HG03108 (cell line): ENCODE measurements around the gene NPTXR.
"Not testable (repeated sequence)": the region's sequence is repeated elsewhere in the genome, so short reads cannot be mapped to it uniquely, and the experiment has no call there.

Source experiments
- ATAC-seq: cut with Tn5 transposase; IDR thresholded peaks from one replicate; pipeline ENCODE4 v1.9.1; 2021; ENCODE audit warnings: moderate library complexity; ENCODE audit not compliant: unreplicated experiment

NPTXR gene

GRCh38 chr22:38868886-38869381 lies 25.1 kb upstream of the NPTXR start:
- no peak for ATAC-seq

DNA sequence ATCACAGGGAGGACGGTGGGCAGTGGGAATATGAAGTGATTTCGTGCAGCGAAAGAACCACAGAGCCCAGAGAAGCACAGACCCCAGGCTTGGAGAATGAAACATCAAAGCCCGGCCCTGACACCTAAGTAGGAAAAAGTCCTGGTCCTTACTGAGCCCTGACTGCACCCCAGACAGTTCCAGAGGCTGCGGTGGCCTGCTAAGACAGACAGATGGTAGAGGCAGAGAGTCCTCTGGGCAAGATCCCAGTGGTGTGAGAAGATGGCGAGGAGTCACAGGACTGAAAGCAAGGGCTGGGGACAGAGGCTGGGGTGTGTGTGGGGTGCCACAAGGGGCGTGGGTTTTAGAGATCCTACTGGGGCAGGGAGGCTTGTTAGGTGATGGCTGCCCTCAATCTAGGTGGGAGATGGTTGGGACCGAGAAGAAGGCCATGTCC lies 24.5 kb upstream of the NPTXR start:
- ATAC-seq = no peak

GRCh38 chr22:38867471-38868285 lies 23.9 kb upstream of the NPTXR start:
- ATAC-seq = no peak

DNA sequence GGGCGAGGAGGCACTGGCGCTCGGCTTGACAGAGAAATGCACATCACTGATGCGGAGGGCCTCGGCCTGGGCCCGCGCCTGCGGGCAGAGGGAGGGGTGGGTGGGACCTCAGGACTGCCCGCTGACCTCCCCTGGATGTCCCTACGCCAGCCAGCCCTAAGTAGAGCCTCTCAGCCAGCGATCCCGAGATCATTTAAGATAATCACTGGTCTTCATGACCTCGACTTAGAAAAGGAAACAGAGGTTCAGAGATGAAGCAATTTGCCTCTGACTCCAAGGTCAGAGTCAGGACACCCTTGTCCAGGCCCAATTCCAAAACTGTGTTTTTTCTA lies 23.3 kb upstream of the NPTXR start:
- no peak for ATAC-seq

GRCh38 chr22:38866399-38867123 lies 22.7 kb upstream of the NPTXR start:
- ATAC-seq = no peak

GRCh38 chr22:38866024-38866398 lies 22.2 kb upstream of the NPTXR start:
- ATAC-seq = no peak

- ATAC-seq = no peak
Measured at GRCh38 chr22:38865201-38866023, 21.6 kb upstream of the NPTXR start.

- ATAC-seq = no peak
Measured at GRCh38 chr22:38864361-38865191, 20.7 kb upstream of the NPTXR start.

DNA sequence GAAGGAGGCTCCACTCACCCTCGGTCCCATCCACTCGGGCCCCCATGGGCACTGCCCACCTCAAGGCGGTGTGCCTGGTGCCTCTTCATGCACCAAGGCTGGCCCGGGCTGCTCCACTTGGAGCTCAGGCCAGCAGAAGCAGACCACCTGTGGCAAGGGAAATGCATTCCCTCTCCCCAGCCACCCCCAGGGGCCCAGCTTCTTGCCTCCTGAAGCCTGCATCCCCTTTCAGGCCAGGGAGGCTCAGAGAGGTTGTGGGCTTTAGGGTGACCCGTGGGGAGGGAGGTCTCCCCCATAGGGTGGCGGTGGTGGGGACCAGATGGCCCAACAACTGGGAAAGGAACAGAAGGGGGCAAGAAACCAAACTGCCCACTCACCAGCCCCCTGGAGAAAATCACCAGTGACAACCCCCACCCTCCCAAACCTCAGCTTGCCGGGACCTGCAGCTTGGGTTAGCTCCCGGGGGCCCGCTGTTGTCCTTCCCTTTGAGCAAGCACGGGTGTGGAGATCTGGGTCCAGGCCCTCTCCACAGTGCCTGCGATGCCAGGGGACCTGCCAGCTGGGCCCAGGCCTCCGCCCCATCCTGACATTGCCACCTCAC lies 19.8 kb upstream of the NPTXR start:
- ATAC-seq = no peak

- no peak for ATAC-seq
Measured at GRCh38 chr22:38862375-38863329, 18.8 kb upstream of the NPTXR start.

- no peak for ATAC-seq
Measured at GRCh38 chr22:38861927-38862326, 18.1 kb upstream of the NPTXR start.

GRCh38 chr22:38861170-38861876 lies 17.5 kb upstream of the NPTXR start:
- no peak for ATAC-seq

GRCh38 chr22:38860283-38861169 lies 16.7 kb upstream of the NPTXR start:
- ATAC-seq = no peak

GRCh38 chr22:38859581-38860282 lies 15.9 kb upstream of the NPTXR start:
- no peak for ATAC-seq

DNA sequence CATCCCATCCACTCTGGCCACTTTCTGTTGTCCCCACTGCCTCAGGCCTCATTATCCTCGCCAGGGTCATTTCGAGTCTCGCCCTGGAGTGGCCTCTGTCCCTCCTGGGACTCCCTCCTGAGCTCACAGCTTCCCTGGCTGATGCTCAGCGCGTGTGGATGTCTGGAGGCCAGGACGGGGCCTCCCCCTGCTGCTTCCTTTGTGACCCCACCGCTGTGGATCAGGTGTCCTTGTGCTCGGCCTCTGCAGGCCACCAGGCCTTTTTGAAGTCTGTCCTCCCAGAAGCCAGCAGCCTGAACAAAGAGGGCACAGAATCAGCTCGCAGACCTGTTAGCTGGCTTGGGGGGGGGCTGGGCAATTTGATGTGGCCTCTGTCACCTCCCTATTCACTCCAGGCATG lies 14.7 kb upstream of the NPTXR start:
- ATAC-seq = no peak

DNA sequence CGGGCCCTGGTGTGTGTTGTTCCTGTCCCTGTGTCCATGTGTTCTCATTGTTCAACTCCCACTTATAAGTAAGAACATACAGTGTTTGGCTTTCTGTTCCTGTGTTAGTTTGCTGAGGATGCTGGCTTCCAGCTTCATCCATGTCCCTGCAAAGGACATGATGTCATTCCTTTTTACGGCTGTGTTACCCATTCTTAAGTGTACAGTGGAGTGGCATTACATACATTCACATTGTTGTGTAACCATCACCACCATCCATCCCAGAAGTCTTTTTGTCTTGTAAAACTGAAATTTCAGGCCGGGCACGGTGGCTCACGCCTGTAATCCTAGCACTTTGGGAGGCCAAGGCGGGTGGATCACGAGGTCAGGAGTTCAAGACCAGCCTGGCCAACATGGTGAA lies 10.6 kb upstream of the NPTXR start:
- ATAC-seq = not testable (repeated sequence)

- not testable (repeated sequence) for ATAC-seq
Measured at GRCh38 chr22:38853883-38854282, 10.1 kb upstream of the NPTXR start.
